GM18519 (cell line): ENCODE results near the gene PHC2.

Source experiments
- ATAC-seq: cut with Tn5 transposase; IDR thresholded peaks from one replicate; pipeline ENCODE4 v1.9.1; 2021; ENCODE audit warnings: mild to moderate bottlenecking, moderate library complexity; ENCODE audit not compliant: unreplicated experiment, low FRiP score

The PHC2 gene

GRCh38 chr1:33335020-33335419 lies 95.9 kb downstream of the PHC2 start:
- no peak for ATAC-seq

GRCh38 chr1:33334081-33334552 lies 96.8 kb downstream of the PHC2 start:
- no peak for ATAC-seq

- ATAC-seq, result no peak
Observed at GRCh38 chr1:33332881-33333280, 98.0 kb downstream of the PHC2 start.

GRCh38 chr1:33332357-33332789 lies 98.5 kb downstream of the PHC2 start:
- no peak for ATAC-seq

GRCh38 chr1:33331444-33332356 lies 99.2 kb downstream of the PHC2 start:
- ATAC-seq, result no peak

- no peak for ATAC-seq
Observed at GRCh38 chr1:33330906-33331305, 100.0 kb downstream of the PHC2 start.

GRCh38 chr1:33330361-33330890 lies 100.5 kb downstream of the PHC2 start:
- ATAC-seq, result no peak

GRCh38 chr1:33329600-33330305 lies 101.1 kb downstream of the PHC2 start:
- ATAC-seq, result no peak

GRCh38 chr1:33328817-33329216 lies 102.1 kb downstream of the PHC2 start:
- ATAC-seq, result no peak

GRCh38 chr1:33327587-33328325 lies 103.1 kb downstream of the PHC2 start:
- no peak for ATAC-seq

GRCh38 chr1:33326785-33327184 lies 104.1 kb downstream of the PHC2 start:
- ATAC-seq, result no peak

- ATAC-seq, result no peak
Observed at GRCh38 chr1:33324677-33325575, 106.0 kb downstream of the PHC2 start.

GRCh38 chr1:33323663-33324477 lies 107.0 kb downstream of the PHC2 start:
- no peak for ATAC-seq

- no peak for ATAC-seq
Observed at GRCh38 chr1:33322870-33323585, 107.9 kb downstream of the PHC2 start.

- ATAC-seq, result no peak
Observed at GRCh38 chr1:33322109-33322508, 108.8 kb downstream of the PHC2 start.

GRCh38 chr1:33321178-33321577 lies 109.7 kb downstream of the PHC2 start:
- no peak for ATAC-seq

GRCh38 chr1:33320619-33321165 lies 110.2 kb downstream of the PHC2 start, which contains the start of gene A3GALT2:
Gene A3GALT2, minus strand, starts transcription at chr1:33321098. Its CDS starts 0 bp downstream, at chr1:33321098.
- no peak for ATAC-seq
